Measurements from ENCODE around the gene IPO4. TPM values are rescaled to one million over a fixed set of nuclear protein-coding genes. Genes with fewer than 3 reads are reported as not detected.
A peak's percentile ranks its signal among the peaks of the same experiment; 100 is the strongest.

Gene IPO4
- total RNA-seq, 2 donors from 2014 or later = 19.3 to 78.2 TPM

- intact Hi-C loops (cut with DNase I) = no loop called here
- no peak for DNase-seq
- peak overlapping the region; percentile 73 to 78 for H3K9ac ChIP-seq (ENCODE audit: low read depth in 2 of 2, low read length in 2 of 2)
- peaks cover 4% of the 10 kb centered on the region for H3K4me1 ChIP-seq
- no peaks in the 10 kb centered on the region for H3K9me3 ChIP-seq
- TF ChIP-seq CTCF (IDR thresholded peaks at IDR 0.05) = no peak
- H3K27me3 ChIP-seq = no peaks in the 10 kb centered on the region
- H3K4me3 ChIP-seq = peak overlapping the region; percentile 96
- H3K27ac ChIP-seq = peak overlapping the region; percentile 94
- no peaks in the 10 kb centered on the region for H3K36me3 ChIP-seq
Measured at GRCh38 chr14:24196071-24197055, 7.7 kb upstream of the IPO4 start.

GRCh38 chr14:24195186-24196070 is 6.8 kb upstream of the IPO4 start, which contains the start of gene TM9SF1:
TM9SF1 (minus strand) TSS chr14:24195441; CDS start chr14:24195019, 422 bp downstream.
- Histone ChIP-seq H3K27ac (peak within 1 kb of the TSS; percentile 94), H3K9me3 (no peaks in the 10 kb centered on the region), H3K4me3 (peak within 1 kb of the TSS; percentile 96), H3K27me3 (no peaks in the 10 kb centered on the region), H3K36me3 (no peaks in the 10 kb centered on the region), H3K9ac (ENCODE audit: low read depth in 2 of 2, low read length in 2 of 2) (peak within 1 kb of the TSS; percentile 73 to 78), H3K4me1 (peaks cover 4% of the 10 kb centered on the region)
- no peak for TF ChIP-seq CTCF (IDR thresholded peaks at IDR 0.05)
- peak; percentile 87 for DNase-seq
- intact Hi-C loops (cut with DNase I) = no loop called here

- Histone ChIP-seq H3K4me1 (peaks cover 4% of the 10 kb centered on the region), H3K9me3 (no peaks in the 10 kb centered on the region), H3K27ac (peak overlapping the region; percentile 94), H3K9ac (ENCODE audit: low read depth in 2 of 2, low read length in 2 of 2) (peak overlapping the region; percentile 73 to 78), H3K27me3 (no peaks in the 10 kb centered on the region), H3K4me3 (peak overlapping the region; percentile 96), H3K36me3 (no peaks in the 10 kb centered on the region)
- no peak for DNase-seq
- no peak for TF ChIP-seq CTCF (IDR thresholded peaks at IDR 0.05)
- intact Hi-C loops (cut with DNase I) = no loop called here
Measured at GRCh38 chr14:24194873-24195185, 6.2 kb upstream of the IPO4 start.

GRCh38 chr14:24194186-24194872 is 5.7 kb upstream of the IPO4 start:
- H3K9ac ChIP-seq (ENCODE audit: low read depth in 2 of 2, low read length in 2 of 2) = peak overlapping the region; percentile 73 to 78
- peak overlapping the region; percentile 96 for H3K4me3 ChIP-seq
- H3K4me1 ChIP-seq = peaks cover 4% of the 10 kb centered on the region
- no peak for TF ChIP-seq CTCF (IDR thresholded peaks at IDR 0.05)
- H3K27ac ChIP-seq = peak overlapping the region; percentile 94
- H3K9me3 ChIP-seq = no peaks in the 10 kb centered on the region
- H3K36me3 ChIP-seq = no peaks in the 10 kb centered on the region
- no peak for DNase-seq
- H3K27me3 ChIP-seq = no peaks in the 10 kb centered on the region
- intact Hi-C loops (cut with DNase I) = no loop called here

- Histone ChIP-seq H3K36me3 (no peaks in the 10 kb centered on the region), H3K27ac (no peak overlapping the region), H3K9me3 (no peaks in the 10 kb centered on the region), H3K27me3 (no peaks in the 10 kb centered on the region), H3K4me3 (no peak overlapping the region), H3K9ac (ENCODE audit: low read depth in 2 of 2, low read length in 2 of 2) (no peak overlapping the region), H3K4me1 (peaks cover 4% of the 10 kb centered on the region)
- no peak for DNase-seq
- intact Hi-C loops (cut with DNase I) = no loop called here
- TF ChIP-seq CTCF (IDR thresholded peaks at IDR 0.05) = no peak
Measured at GRCh38 chr14:24192933-24193332, 4.3 kb upstream of the IPO4 start.

Measured in colonic mucosa (tissue), 4 donors.